HG02885 (cell line): ENCODE measurements around the gene TRABD2A.

Source experiments
- ATAC-seq: cut with Tn5 transposase; IDR thresholded peaks from one replicate; pipeline ENCODE4 v1.9.1; 2021; ENCODE audit warnings: mild to moderate bottlenecking; ENCODE audit not compliant: unreplicated experiment, poor library complexity

TRABD2A gene

GRCh38 chr2:84905181-84906107 lies 24.6 kb upstream of the TRABD2A start, which contains the start of gene TMSB10:
TSS of gene TMSB10 (plus strand) at chr2:84905656.
- peak; percentile 77 for ATAC-seq

- ATAC-seq, result no peak
Measured at GRCh38 chr2:84904717-84905174, 23.9 kb upstream of the TRABD2A start.

- no peak for ATAC-seq
Measured at GRCh38 chr2:84904151-84904550, 23.3 kb upstream of the TRABD2A start.

GRCh38 chr2:84902526-84902925 lies 21.6 kb upstream of the TRABD2A start:
- no peak for ATAC-seq

GRCh38 chr2:84901593-84902120 lies 20.8 kb upstream of the TRABD2A start:
- no peak for ATAC-seq

GRCh38 chr2:84900971-84901370 lies 20.1 kb upstream of the TRABD2A start:
- no peak for ATAC-seq

GRCh38 chr2:84899304-84900204 lies 18.7 kb upstream of the TRABD2A start:
- no peak for ATAC-seq

GRCh38 chr2:84897773-84898172 lies 16.9 kb upstream of the TRABD2A start:
- ATAC-seq, result peak; percentile 28

GRCh38 chr2:84896567-84896966 lies 15.7 kb upstream of the TRABD2A start:
- no peak for ATAC-seq

GRCh38 chr2:84894758-84895520 lies 14.1 kb upstream of the TRABD2A start:
- no peak for ATAC-seq

- ATAC-seq, result no peak
Measured at GRCh38 chr2:84894131-84894586, 13.3 kb upstream of the TRABD2A start.

GRCh38 chr2:84891355-84892010 lies 10.6 kb upstream of the TRABD2A start:
- ATAC-seq, result no peak

- ATAC-seq, result peak; percentile 24
Measured at GRCh38 chr2:84889332-84889731, 8.4 kb upstream of the TRABD2A start.

- peak; percentile 99 for ATAC-seq
Measured at GRCh38 chr2:84888401-84889276, 7.8 kb upstream of the TRABD2A start.

GRCh38 chr2:84886791-84887190 lies 5.9 kb upstream of the TRABD2A start:
- no peak for ATAC-seq

GRCh38 chr2:84885111-84885510 lies 4.2 kb upstream of the TRABD2A start:
- no peak for ATAC-seq

- ATAC-seq, result no peak
Measured at GRCh38 chr2:84884449-84884848, 3.6 kb upstream of the TRABD2A start.

- no peak for ATAC-seq
Measured at GRCh38 chr2:84882775-84883550, 2.1 kb upstream of the TRABD2A start.
